ENCODE results near the gene RBP4. TPM values are rescaled to one million over a fixed set of nuclear protein-coding genes. Genes with fewer than 3 reads are reported as not detected.

Gene RBP4
- total RNA-seq, 1 experiment from 2014 or later = 2.2 TPM

DNA sequence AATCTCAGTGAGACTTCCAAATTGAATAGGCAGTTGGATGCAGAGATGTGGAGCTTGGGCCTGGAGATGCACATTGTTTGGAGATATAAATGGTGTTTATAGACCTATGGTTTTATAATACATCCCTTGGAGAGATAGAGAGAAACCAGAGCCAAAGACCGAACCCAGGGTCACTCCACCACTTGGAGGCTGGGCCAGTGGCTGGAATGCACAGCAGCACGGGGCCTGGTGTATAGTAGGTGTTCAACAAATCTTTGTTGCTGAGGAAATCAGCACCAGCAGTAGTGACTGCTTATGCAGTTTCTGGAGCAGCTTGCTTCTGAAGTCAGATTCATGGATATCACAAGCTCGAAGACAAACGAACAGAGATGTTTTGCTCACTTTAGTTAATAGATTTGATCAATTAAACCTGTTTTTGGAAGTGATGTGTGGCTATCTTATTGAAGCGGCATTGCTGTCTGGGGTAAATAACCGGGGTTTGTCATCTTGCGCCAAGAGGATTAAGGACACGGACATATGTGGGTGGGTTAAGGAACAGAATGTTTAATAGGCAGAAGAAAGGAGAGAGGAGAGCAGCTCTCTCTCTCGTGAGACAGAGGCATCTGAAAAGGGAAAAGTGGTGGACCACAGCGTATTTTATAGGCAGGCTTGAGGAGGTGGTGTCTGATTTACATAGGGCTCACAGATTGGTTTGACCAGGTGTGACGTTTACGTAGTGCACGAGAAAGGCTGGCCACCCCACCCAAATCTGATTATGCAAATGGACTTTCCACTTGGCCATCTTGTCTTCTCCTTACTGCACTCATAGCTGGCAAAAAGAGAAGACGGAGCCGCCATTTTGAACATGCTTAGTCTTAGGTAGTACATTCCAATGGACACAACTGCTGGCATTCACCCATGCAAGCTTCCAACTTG lies 11.1 kb downstream of the RBP4 start (continued):
- TF ChIP-seq ZNF232 (CRISPR knock-in tag; IDR thresholded peaks at IDR 0.05) (no peak), ESRRA (CRISPR knock-in tag; IDR thresholded peaks at IDR 0.05; ENCODE audit: borderline replicate concordance) (no peak)

DNA sequence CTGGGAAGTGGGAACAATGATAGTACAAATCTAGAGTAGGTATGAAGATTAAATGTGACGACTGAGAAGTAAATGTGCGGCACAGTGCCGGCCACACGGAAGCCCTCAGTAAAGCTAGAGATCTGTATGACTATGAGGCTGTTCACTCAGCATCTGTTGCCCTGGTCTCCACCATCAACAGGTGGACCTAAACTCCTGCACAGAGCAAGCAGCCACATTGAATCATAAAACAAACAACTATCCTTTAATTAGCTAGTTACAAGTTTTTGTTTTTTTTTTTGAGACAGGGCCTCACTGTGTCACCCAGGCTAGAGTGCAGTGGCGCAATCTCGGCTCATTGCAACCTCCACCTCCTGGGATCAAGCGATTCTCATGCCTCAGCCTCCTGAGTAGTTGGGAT lies 16.6 kb downstream of the RBP4 start:
- POLR2A ChIA-PET = no interaction called here
- peaks cover 7% of the 10 kb centered on the region; the same call in 1 of the 2 replicates for H3K9me3 Mint-ChIP-seq
- CTCF ChIA-PET = interaction anchor here (1.3 to 1.7 kb wide), 3 partner anchors 12 to 30 kb away, joined by 3 to 8 read pairs (median 6); no protein-coding TSS in a partner anchor
- peaks cover 6% of the 10 kb centered on the region for H3K27me3 Mint-ChIP-seq (ENCODE audit: low read depth)
- H3K27ac Mint-ChIP-seq = no peak overlapping the region
- ATAC-seq (no peak), DNase-seq (ENCODE audit: low spot score) (no peak)
- H3K36me3 Mint-ChIP-seq = no peaks in the 10 kb centered on the region
- TF ChIP-seq FOXK1 (CRISPR knock-in tag; IDR thresholded peaks at IDR 0.05) = no peak
- TF ChIP-seq, protein P1, sequence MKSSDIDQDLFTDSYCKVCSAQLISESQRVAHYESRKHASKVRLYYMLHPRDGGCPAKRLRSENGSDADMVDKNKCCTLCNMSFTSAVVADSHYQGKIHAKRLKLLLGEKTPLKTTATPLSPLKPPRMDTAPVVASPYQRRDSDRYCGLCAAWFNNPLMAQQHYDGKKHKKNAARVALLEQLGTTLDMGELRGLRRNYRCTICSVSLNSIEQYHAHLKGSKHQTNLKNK (CRISPR knock-in tag; IDR thresholded peaks at IDR 0.05) = no peak
- TF ChIP-seq NR1H2 (CRISPR knock-in tag; IDR thresholded peaks at IDR 0.05) = no peak
- no peak for TF ChIP-seq ATF1 (CRISPR knock-in tag; IDR thresholded peaks at IDR 0.05)
- no peak for TF ChIP-seq RELA (CRISPR knock-in tag; IDR thresholded peaks at IDR 0.05; ENCODE audit: borderline replicate concordance)
- TF ChIP-seq, protein P2, sequence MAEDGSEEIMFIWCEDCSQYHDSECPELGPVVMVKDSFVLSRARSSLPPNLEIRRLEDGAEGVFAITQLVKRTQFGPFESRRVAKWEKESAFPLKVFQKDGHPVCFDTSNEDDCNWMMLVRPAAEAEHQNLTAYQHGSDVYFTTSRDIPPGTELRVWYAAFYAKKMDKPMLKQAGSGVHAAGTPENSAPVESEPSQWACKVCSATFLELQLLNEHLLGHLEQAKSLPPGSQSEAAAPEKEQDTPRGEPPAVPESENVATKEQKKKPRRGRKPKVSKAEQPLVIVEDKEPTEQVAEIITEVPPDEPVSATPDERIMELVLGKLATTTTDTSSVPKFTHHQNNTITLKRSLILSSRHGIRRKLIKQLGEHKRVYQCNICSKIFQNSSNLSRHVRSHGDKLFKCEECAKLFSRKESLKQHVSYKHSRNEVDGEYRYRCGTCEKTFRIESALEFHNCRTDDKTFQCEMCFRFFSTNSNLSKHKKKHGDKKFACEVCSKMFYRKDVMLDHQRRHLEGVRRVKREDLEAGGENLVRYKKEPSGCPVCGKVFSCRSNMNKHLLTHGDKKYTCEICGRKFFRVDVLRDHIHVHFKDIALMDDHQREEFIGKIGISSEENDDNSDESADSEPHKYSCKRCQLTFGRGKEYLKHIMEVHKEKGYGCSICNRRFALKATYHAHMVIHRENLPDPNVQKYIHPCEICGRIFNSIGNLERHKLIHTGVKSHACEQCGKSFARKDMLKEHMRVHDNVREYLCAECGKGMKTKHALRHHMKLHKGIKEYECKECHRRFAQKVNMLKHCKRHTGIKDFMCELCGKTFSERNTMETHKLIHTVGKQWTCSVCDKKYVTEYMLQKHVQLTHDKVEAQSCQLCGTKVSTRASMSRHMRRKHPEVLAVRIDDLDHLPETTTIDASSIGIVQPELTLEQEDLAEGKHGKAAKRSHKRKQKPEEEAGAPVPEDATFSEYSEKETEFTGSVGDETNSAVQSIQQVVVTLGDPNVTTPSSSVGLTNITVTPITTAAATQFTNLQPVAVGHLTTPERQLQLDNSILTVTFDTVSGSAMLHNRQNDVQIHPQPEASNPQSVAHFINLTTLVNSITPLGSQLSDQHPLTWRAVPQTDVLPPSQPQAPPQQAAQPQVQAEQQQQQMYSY (CRISPR knock-in tag; IDR thresholded peaks at IDR 0.05) = no peak
- no peak for TF ChIP-seq NFYB (CRISPR knock-in tag; conservative IDR thresholded peaks at IDR 0.05; ENCODE audit: low read depth)
- TF ChIP-seq JUN (CRISPR knock-in tag; IDR thresholded peaks at IDR 0.05) = no peak
- no peak for TF ChIP-seq NR2C2 (CRISPR knock-in tag; IDR thresholded peaks at IDR 0.05)
- no peak for TF ChIP-seq ESRRA (CRISPR knock-in tag; IDR thresholded peaks at IDR 0.05; ENCODE audit: borderline replicate concordance)
- TF ChIP-seq, protein P3, sequence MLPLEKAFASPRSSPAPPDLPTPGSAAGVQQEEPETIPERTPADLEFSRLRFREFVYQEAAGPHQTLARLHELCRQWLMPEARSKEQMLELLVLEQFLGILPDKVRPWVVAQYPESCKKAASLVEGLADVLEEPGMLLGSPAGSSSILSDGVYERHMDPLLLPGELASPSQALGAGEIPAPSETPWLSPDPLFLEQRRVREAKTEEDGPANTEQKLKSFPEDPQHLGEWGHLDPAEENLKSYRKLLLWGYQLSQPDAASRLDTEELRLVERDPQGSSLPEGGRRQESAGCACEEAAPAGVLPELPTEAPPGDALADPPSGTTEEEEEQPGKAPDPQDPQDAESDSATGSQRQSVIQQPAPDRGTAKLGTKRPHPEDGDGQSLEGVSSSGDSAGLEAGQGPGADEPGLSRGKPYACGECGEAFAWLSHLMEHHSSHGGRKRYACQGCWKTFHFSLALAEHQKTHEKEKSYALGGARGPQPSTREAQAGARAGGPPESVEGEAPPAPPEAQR (CRISPR knock-in tag; IDR thresholded peaks at IDR 0.05) = no peak
- no peak for TF ChIP-seq OVOL2 (CRISPR knock-in tag; IDR thresholded peaks at IDR 0.05; ENCODE audit: borderline replicate concordance)
- no peak for TF ChIP-seq ZNF396 (CRISPR knock-in tag; IDR thresholded peaks at IDR 0.05; ENCODE audit: borderline replicate concordance)
- TF ChIP-seq FOXP1 (CRISPR knock-in tag; IDR thresholded peaks at IDR 0.05; ENCODE audit: borderline replicate concordance) = no peak
- TF ChIP-seq, protein P4, sequence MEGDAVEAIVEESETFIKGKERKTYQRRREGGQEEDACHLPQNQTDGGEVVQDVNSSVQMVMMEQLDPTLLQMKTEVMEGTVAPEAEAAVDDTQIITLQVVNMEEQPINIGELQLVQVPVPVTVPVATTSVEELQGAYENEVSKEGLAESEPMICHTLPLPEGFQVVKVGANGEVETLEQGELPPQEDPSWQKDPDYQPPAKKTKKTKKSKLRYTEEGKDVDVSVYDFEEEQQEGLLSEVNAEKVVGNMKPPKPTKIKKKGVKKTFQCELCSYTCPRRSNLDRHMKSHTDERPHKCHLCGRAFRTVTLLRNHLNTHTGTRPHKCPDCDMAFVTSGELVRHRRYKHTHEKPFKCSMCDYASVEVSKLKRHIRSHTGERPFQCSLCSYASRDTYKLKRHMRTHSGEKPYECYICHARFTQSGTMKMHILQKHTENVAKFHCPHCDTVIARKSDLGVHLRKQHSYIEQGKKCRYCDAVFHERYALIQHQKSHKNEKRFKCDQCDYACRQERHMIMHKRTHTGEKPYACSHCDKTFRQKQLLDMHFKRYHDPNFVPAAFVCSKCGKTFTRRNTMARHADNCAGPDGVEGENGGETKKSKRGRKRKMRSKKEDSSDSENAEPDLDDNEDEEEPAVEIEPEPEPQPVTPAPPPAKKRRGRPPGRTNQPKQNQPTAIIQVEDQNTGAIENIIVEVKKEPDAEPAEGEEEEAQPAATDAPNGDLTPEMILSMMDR (IDR thresholded peaks at IDR 0.05) = no peak
- no peak overlapping the region for H3K4me3 Mint-ChIP-seq
- no peaks in the 10 kb centered on the region for H3K4me1 Mint-ChIP-seq
